IgD-negative memory B cell (primary cell): ENCODE results near the gene GPR151. TPM values are rescaled to one million over a fixed set of nuclear protein-coding genes. Genes with fewer than 3 reads are reported as not detected.
"Not testable (repeated sequence)": the region's sequence is repeated elsewhere in the genome, so short reads cannot be mapped to it uniquely, and the experiment has no call there.

Experiments
- H3K27ac Mint-ChIP-seq, 3 donors: one replicate each; pipeline ENCODE4 v1.8.0; 2020 to 2022; ENCODE audit warnings: mild to moderate bottlenecking in 3 of 3, mixed read lengths in 3 of 3, moderate library complexity in 1 of 3
- H3K27me3 Mint-ChIP-seq: one replicate; pipeline ENCODE4 v1.8.0; 2021; ENCODE audit warnings: mixed read lengths
- H3K36me3 Mint-ChIP-seq: one replicate; pipeline ENCODE4 v1.8.0; 2020; ENCODE audit warnings: mild to moderate bottlenecking, mixed read lengths
- H3K4me1 Mint-ChIP-seq, 3 donors: one replicate each; pipeline ENCODE4 v1.8.0; 2020 to 2022; ENCODE audit warnings: mixed read lengths in 3 of 3, mild to moderate bottlenecking in 1 of 3
- H3K4me3 Mint-ChIP-seq, 4 donors: one replicate each; pipeline ENCODE4 v1.8.0; 2020 to 2022; ENCODE audit warnings: mild to moderate bottlenecking in 4 of 4, mixed read lengths in 4 of 4, moderate library complexity in 3 of 4
- H3K9me3 Mint-ChIP-seq, 3 donors: one replicate each; pipeline ENCODE4 v1.8.0; 2020 to 2021; ENCODE audit warnings: mixed read lengths in 3 of 3, mild to moderate bottlenecking in 1 of 3
- polyA plus RNA-seq: library from polyadenylated mRNA; unstranded; fragments of 300-500 nt; fragmentation: Illumina TruSeq; gene quantifications from one replicate; pipeline ENCODE4 v1.2.3, GENCODE V29; 2021

Gene GPR151
- polyA plus RNA-seq: not detected

- peaks cover 2% of the 10 kb centered on the region for H3K36me3 Mint-ChIP-seq
- H3K4me1 Mint-ChIP-seq: peaks cover 2 to 8% (median 6%) of the 10 kb centered on the region in 3 donors
- peak within 1 kb of the TSS in 1 of 3 donors; percentile 22 for H3K27ac Mint-ChIP-seq
- no peaks in the 10 kb centered on the region for H3K9me3 Mint-ChIP-seq
- peak within 1 kb of the TSS in 1 of 4 donors; percentile 13 for H3K4me3 Mint-ChIP-seq
- H3K27me3 Mint-ChIP-seq: peaks cover 6% of the 10 kb centered on the region
Observed at GRCh38 chr5:146516151-146516475, at the start of gene GPR151. Gene GPR151, minus strand, starts transcription at chr5:146516190. Its CDS starts 77 bp downstream, at chr5:146516113.

GRCh38 chr5:146564007-146564762, 48.2 kb upstream of the GPR151 start:
- Mint-ChIP-seq H3K27me3 (no peaks in the 10 kb centered on the region), H3K36me3 (no peaks in the 10 kb centered on the region), H3K27ac (no peak overlapping the region), H3K4me3 (no peak overlapping the region), H3K4me1 (peaks cover 0 to 3% (median 0%) of the 10 kb centered on the region in 3 donors), H3K9me3 (no peaks in the 10 kb centered on the region)

- H3K36me3 Mint-ChIP-seq: peaks cover 2% of the 10 kb centered on the region
- H3K4me3 Mint-ChIP-seq: no peak overlapping the region
- H3K27me3 Mint-ChIP-seq: no peaks in the 10 kb centered on the region
- H3K27ac Mint-ChIP-seq: no peak overlapping the region
- peaks cover 0 to 3% (median 0%) of the 10 kb centered on the region in 3 donors for H3K4me1 Mint-ChIP-seq
- H3K9me3 Mint-ChIP-seq: peaks cover 0 to 2% (median 0%) of the 10 kb centered on the region in 3 donors
Observed at GRCh38 chr5:146562461-146562860, 46.5 kb upstream of the GPR151 start.

- Mint-ChIP-seq H3K36me3 (peaks cover 2% of the 10 kb centered on the region), H3K27ac (no peak overlapping the region), H3K9me3 (peaks cover 0 to 2% (median 0%) of the 10 kb centered on the region in 3 donors)
Observed at GRCh38 chr5:146561711-146562110, 45.7 kb upstream of the GPR151 start.

GRCh38 chr5:146560205-146560812, 44.3 kb upstream of the GPR151 start:
- H3K9me3 Mint-ChIP-seq: peaks cover 0 to 7% (median 0%) of the 10 kb centered on the region in 3 donors
- peaks cover 4% of the 10 kb centered on the region for H3K27me3 Mint-ChIP-seq
- peak overlapping the region in 1 of 3 donors; percentile 1 for H3K27ac Mint-ChIP-seq
- no peak overlapping the region for H3K4me3 Mint-ChIP-seq
- peaks cover 2% of the 10 kb centered on the region for H3K36me3 Mint-ChIP-seq
- H3K4me1 Mint-ChIP-seq: no peaks in the 10 kb centered on the region

More at GRCh38 chr5:146561711-146562110, 45.7 kb upstream of the GPR151 start:
- Mint-ChIP-seq H3K27me3 (no peaks in the 10 kb centered on the region), H3K4me1 (peaks cover 0 to 3% (median 0%) of the 10 kb centered on the region in 3 donors), H3K4me3 (no peak overlapping the region)

DNA sequence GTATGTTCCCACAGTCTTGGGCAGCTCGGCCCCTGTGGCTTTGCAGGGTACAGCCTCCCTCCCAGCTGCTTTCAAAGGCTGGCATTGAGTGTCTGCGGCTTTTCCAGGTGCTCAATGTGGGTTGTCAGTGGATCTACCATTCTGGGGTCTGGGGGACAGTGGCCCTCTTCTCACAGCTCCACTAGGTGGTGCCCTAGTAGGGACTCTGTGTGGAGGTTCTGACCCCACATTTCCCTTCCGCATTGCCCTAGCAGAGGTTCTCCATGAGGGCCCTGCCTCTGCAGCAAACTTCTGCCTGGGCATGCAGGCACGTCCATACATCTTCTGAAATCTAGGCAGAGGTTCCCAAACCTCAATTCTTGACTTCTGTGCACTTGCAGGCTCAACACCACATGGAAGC, 40.9 kb upstream of the GPR151 start:
- H3K4me1 Mint-ChIP-seq, H3K4me3 Mint-ChIP-seq, H3K36me3 Mint-ChIP-seq, H3K27me3 Mint-ChIP-seq, H3K9me3 Mint-ChIP-seq, H3K27ac Mint-ChIP-seq: not testable (repeated sequence)

DNA sequence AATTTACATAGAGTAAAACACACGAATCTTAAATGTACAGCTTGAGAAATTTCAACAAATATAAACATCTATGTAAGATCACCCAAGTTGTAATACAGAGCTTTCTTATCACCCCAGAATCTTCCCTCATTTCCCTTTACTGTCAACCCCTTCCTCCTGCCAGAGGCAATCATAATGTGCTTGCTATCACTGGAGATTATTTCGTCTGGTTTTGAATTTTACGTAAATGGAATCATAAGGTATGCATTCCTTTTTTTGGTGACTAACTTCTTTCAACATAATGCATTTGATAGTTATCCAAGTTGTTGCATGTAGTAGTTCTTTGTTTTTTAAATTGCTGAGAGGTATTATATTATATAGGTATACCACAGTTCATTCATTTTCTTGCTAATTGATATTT, 37.5 kb upstream of the GPR151 start:
- Mint-ChIP-seq H3K4me3 (no peak overlapping the region), H3K27me3 (peaks cover 4% of the 10 kb centered on the region), H3K4me1 (no peaks in the 10 kb centered on the region), H3K27ac (no peak overlapping the region), H3K36me3 (peaks cover 2% of the 10 kb centered on the region), H3K9me3 (peaks cover 0 to 7% (median 0%) of the 10 kb centered on the region in 3 donors)

DNA sequence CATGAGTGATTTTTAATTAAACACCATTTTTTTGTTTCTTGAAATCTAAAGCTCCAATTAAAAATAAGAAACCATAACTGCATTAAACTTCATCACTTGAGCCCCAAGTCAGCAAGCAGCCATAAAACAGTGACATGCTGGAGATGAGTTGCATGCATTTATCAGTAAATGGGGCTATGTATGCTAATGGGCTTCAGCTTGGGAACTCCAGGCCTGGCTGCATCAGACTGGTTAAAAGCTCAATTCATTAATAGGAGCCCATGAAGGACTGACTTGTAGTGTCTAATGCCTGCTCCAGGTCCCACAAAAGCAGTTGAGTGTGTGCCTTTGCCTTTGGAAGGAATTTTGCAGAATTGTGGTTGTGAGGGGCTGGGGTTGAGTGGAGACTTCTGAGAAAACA, 33.6 kb upstream of the GPR151 start:
- H3K36me3 Mint-ChIP-seq: no peaks in the 10 kb centered on the region
- no peaks in the 10 kb centered on the region for H3K9me3 Mint-ChIP-seq
- H3K27ac Mint-ChIP-seq: no peak overlapping the region
- H3K4me1 Mint-ChIP-seq: no peaks in the 10 kb centered on the region
- H3K4me3 Mint-ChIP-seq: no peak overlapping the region
- H3K27me3 Mint-ChIP-seq: no peaks in the 10 kb centered on the region

DNA sequence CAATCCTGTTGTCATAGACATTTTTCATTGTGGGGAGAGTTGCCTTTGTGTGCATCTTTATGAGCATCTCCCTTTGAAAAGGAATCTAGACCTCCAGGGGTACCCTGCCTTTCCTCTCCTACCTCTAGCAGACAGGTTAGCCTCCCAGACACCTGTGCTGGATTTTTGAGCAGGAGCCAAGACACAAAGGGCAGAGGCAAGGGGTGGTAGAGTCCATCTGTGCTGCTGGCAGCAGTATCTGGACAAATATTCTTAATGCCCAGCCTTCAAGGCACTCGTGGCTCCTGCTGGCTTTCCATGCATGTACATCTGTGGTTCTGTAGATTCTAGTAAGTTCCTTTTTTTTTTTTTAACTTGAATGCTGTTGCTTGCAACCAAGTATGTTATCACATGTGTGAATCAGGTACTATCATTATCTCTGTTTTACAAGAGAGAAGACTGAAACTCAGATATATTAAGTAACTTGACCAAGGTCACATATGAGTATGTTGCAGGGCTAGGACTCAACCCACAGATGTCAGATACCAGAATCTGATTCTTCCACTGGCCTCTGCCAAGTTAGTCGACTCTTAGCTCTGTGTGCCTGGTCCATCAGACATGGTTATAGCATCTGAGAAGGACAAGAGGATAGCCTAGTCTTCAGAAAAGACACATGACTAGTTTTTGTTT, 32.9 kb upstream of the GPR151 start:
- no peaks in the 10 kb centered on the region for H3K36me3 Mint-ChIP-seq
- no peaks in the 10 kb centered on the region for H3K27me3 Mint-ChIP-seq
- H3K9me3 Mint-ChIP-seq: no peaks in the 10 kb centered on the region
- H3K27ac Mint-ChIP-seq: no peak overlapping the region
- no peak overlapping the region for H3K4me3 Mint-ChIP-seq
- no peaks in the 10 kb centered on the region for H3K4me1 Mint-ChIP-seq

DNA sequence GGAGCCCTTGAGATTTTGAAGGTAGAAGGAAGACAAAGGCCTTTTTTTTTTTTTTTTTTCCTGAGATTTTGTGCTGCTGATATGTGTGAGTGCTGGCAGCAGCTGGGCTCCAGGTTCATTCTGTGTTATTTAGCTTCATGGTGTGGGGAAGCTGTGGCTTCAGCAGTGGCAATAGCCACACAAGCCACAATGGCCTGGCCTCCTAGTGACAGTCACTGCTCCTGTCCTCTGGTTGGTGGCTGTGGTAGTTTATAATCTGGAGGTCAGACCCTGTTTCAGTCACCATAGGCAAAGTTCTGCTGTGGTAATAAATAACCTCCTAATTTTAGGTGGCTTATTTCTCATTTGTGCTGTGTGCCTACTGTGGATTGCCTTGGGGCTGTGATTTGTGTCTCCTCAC, 28.2 kb upstream of the GPR151 start:
- Mint-ChIP-seq H3K27ac (no peak overlapping the region), H3K9me3 (no peaks in the 10 kb centered on the region), H3K27me3 (peaks cover 5% of the 10 kb centered on the region), H3K4me1 (peaks cover 0 to 2% (median 0%) of the 10 kb centered on the region in 3 donors), H3K36me3 (no peaks in the 10 kb centered on the region), H3K4me3 (no peak overlapping the region)

- H3K27ac Mint-ChIP-seq: no peak overlapping the region
- H3K36me3 Mint-ChIP-seq: no peaks in the 10 kb centered on the region
- peaks cover 0 to 2% (median 0%) of the 10 kb centered on the region in 3 donors for H3K4me1 Mint-ChIP-seq
- no peaks in the 10 kb centered on the region for H3K9me3 Mint-ChIP-seq
- H3K27me3 Mint-ChIP-seq: peaks cover 5% of the 10 kb centered on the region
- H3K4me3 Mint-ChIP-seq: no peak overlapping the region
Observed at GRCh38 chr5:146541958-146542849, 26.2 kb upstream of the GPR151 start.

- Mint-ChIP-seq H3K9me3 (no peaks in the 10 kb centered on the region), H3K4me3 (no peak overlapping the region), H3K27me3 (peaks cover 7% of the 10 kb centered on the region), H3K27ac (no peak overlapping the region), H3K36me3 (no peaks in the 10 kb centered on the region), H3K4me1 (peaks cover 0 to 2% (median 0%) of the 10 kb centered on the region in 3 donors)
Observed at GRCh38 chr5:146540414-146540813, 24.4 kb upstream of the GPR151 start.

DNA sequence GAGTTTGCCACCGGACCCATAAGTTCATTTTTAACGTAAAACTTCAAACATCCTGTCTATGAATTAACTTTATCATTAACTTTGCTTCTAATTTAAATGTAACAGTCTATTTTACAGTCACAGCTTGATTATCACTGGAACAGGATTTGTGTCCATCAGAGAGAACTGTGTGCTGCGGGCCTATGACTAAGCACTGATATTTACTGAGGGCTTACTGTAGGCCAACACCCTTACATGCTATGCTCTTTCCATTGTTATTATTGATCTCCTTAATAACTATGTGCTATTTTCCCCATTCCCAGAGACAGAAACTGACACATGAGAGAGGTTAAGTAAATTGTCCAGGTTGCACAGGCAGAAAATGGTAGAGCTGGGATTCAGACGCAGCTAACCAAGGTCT, 24.0 kb upstream of the GPR151 start:
- Mint-ChIP-seq H3K4me1 (peaks cover 0 to 2% (median 0%) of the 10 kb centered on the region in 3 donors), H3K36me3 (no peaks in the 10 kb centered on the region), H3K27ac (no peak overlapping the region), H3K27me3 (peaks cover 7% of the 10 kb centered on the region), H3K9me3 (no peaks in the 10 kb centered on the region), H3K4me3 (no peak overlapping the region)

GRCh38 chr5:146538432-146538831, 22.4 kb upstream of the GPR151 start:
- H3K27ac Mint-ChIP-seq: no peak overlapping the region
- no peak overlapping the region for H3K4me3 Mint-ChIP-seq
- H3K27me3 Mint-ChIP-seq: peaks cover 7% of the 10 kb centered on the region
- no peaks in the 10 kb centered on the region for H3K36me3 Mint-ChIP-seq
- peaks cover 0 to 2% (median 0%) of the 10 kb centered on the region in 3 donors for H3K4me1 Mint-ChIP-seq
- H3K9me3 Mint-ChIP-seq: no peaks in the 10 kb centered on the region

DNA sequence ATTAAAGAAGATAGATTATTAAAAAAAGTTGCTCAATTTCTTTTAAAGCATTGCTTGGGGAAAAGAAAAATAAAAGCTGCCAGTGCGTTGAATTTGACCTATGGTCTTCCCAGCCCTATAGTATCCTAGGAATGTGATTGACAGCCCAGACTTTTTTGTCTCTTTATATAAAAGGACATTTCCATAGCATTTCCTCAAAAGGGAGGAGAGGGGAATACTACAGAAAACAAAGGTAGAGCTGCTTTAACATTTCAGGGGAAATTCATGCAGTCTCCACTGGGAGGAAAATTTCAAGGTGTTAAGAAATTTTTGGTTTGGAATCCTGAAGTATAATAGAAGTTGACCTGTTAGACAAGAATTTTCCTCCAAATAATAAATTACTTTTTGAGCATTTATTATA, 17.9 kb upstream of the GPR151 start:
- Mint-ChIP-seq H3K4me3 (no peak overlapping the region), H3K27me3 (peaks cover 4% of the 10 kb centered on the region), H3K27ac (no peak overlapping the region), H3K9me3 (no peaks in the 10 kb centered on the region), H3K36me3 (no peaks in the 10 kb centered on the region), H3K4me1 (peaks cover 0 to 4% (median 0%) of the 10 kb centered on the region in 3 donors)
